ENCODE data around the gene BCAP31. TPM values are rescaled to one million over a fixed set of nuclear protein-coding genes. Genes with fewer than 3 reads are reported as not detected.
"Not testable (repeated sequence)": the region's sequence is repeated elsewhere in the genome, so short reads cannot be mapped to it uniquely, and the experiment has no call there.

Gene BCAP31
- total RNA-seq, 2 experiments from 2014 or later, result 140 to 141 TPM

GRCh38 chrX:153745067-153745433 lies 20.9 kb upstream of the BCAP31 start:
- ATAC-seq (ENCODE audit: low read depth); H3K36me3 Mint-ChIP-seq; H3K9me3 Mint-ChIP-seq; H3K4me1 Mint-ChIP-seq; DNase-seq; H3K4me3 Mint-ChIP-seq; H3K27ac Mint-ChIP-seq; POLR2A ChIA-PET: not testable (repeated sequence)
- peaks cover 12% of the 10 kb centered on the region for H3K27me3 Mint-ChIP-seq

- Mint-ChIP-seq H3K4me3 (no peak overlapping the region), H3K4me1 (peaks cover 12% of the 10 kb centered on the region), H3K9me3 (no peaks in the 10 kb centered on the region), H3K27me3 (peaks cover 9% of the 10 kb centered on the region), H3K27ac (no peak overlapping the region), H3K36me3 (peaks cover 3% of the 10 kb centered on the region)
- POLR2A ChIA-PET, result no interaction called here
- ATAC-seq (ENCODE audit: low read depth) (no peak), DNase-seq (no peak)
These were observed 20.3 kb upstream of the BCAP31 start for GRCh38 chrX:153744210-153745066.

DNA sequence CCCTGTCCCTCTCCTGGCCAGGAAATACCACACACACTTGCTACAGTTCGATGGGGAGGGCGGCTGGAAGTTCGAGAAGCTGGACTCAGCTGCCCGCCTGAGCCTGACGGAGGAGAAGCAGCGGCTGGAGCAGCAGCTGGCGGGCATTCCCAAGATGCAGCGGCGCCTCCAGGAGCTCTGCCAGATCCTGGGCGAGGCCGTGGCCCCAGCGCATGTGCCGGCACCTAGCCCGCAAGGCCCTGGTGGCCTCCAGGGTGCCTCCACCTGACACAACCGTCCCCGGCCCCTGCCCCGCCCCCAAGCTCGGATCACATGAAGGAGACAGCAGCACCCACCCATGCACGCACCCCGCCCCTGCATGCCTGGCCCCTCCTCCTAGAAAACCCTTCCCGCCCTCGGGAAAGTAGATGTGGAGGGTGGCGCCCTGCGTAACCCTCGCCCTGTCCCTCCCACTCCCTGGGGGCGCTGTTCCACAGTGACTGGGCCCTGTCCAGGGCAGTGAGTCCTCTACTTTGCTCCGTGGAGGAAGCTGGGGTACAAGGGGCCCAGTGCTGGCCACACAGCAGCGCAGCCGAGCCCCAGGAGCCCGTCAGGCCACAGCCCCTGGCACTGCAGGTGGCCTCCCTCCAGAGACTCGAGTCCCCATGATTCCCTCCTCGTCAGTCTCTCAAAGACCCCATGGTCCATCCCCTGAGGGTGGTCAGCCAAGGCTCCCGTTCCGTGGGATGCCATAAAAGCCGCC lies 19.5 kb upstream of the BCAP31 start:
- DNase-seq; POLR2A ChIA-PET; H3K27me3 Mint-ChIP-seq; H3K4me3 Mint-ChIP-seq; H3K36me3 Mint-ChIP-seq; H3K9me3 Mint-ChIP-seq; ATAC-seq (ENCODE audit: low read depth); H3K27ac Mint-ChIP-seq: not testable (repeated sequence)
- H3K4me1 Mint-ChIP-seq, result peaks cover 13% of the 10 kb centered on the region

- H3K36me3 Mint-ChIP-seq; H3K27ac Mint-ChIP-seq; DNase-seq; POLR2A ChIA-PET; ATAC-seq (ENCODE audit: low read depth); H3K27me3 Mint-ChIP-seq; H3K4me3 Mint-ChIP-seq; H3K9me3 Mint-ChIP-seq: not testable (repeated sequence)
- H3K4me1 Mint-ChIP-seq, result peaks cover 13% of the 10 kb centered on the region
These were observed 18.7 kb upstream of the BCAP31 start for GRCh38 chrX:153742796-153743467.

DNA sequence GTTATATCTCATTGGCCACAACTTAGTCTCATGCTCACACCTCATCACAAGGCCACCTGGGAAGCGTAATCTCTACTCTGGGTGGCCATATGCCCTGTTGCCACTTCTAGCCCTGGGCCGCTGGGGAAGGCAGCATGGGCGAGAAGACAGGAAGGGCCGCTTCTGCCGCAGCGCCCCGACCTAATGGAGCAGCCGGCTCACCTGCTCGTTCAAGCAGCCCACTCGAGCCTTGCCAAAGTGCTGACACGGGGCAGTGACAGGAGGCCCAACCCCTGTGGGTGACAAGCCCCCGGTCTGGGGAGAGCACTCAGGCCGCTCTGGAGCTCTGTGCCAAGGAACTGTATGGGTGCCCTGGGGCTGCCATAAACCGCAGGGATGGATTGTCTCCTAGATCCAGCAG lies 17.9 kb upstream of the BCAP31 start:
- H3K4me1 Mint-ChIP-seq, result peaks cover 13% of the 10 kb centered on the region
- ATAC-seq (ENCODE audit: low read depth); H3K36me3 Mint-ChIP-seq; POLR2A ChIA-PET; H3K4me3 Mint-ChIP-seq; H3K27ac Mint-ChIP-seq; H3K9me3 Mint-ChIP-seq; H3K27me3 Mint-ChIP-seq; DNase-seq: not testable (repeated sequence)

- no peak for ATAC-seq (ENCODE audit: low read depth)
These were observed 17.3 kb upstream of the BCAP31 start for GRCh38 chrX:153741446-153741845.

GRCh38 chrX:153740631-153741222 lies 16.5 kb upstream of the BCAP31 start:
- Mint-ChIP-seq H3K27ac (peak overlapping the region; percentile 90), H3K4me3 (peak overlapping the region; percentile 76), H3K36me3 (peaks cover 4% of the 10 kb centered on the region), H3K4me1 (peaks cover 13% of the 10 kb centered on the region), H3K9me3 (no peaks in the 10 kb centered on the region), H3K27me3 (peaks cover 3% of the 10 kb centered on the region)
- no peak for DNase-seq
- POLR2A ChIA-PET, result interaction anchor here (1.9 kb wide), 1 partner anchor 14 kb away, joined by 13 read pairs; no protein-coding TSS in a partner anchor
- ATAC-seq (ENCODE audit: low read depth), result peak; percentile 6

More at GRCh38 chrX:153741446-153741845, 17.3 kb upstream of the BCAP31 start:
- Mint-ChIP-seq H3K27ac (peak overlapping the region; percentile 90), H3K27me3 (peaks cover 7% of the 10 kb centered on the region), H3K4me3 (peak overlapping the region; percentile 65), H3K4me1 (peaks cover 13% of the 10 kb centered on the region), H3K9me3 (no peaks in the 10 kb centered on the region), H3K36me3 (peaks cover 4% of the 10 kb centered on the region)
- DNase-seq, result no peak
- POLR2A ChIA-PET, result no interaction called here

DNA sequence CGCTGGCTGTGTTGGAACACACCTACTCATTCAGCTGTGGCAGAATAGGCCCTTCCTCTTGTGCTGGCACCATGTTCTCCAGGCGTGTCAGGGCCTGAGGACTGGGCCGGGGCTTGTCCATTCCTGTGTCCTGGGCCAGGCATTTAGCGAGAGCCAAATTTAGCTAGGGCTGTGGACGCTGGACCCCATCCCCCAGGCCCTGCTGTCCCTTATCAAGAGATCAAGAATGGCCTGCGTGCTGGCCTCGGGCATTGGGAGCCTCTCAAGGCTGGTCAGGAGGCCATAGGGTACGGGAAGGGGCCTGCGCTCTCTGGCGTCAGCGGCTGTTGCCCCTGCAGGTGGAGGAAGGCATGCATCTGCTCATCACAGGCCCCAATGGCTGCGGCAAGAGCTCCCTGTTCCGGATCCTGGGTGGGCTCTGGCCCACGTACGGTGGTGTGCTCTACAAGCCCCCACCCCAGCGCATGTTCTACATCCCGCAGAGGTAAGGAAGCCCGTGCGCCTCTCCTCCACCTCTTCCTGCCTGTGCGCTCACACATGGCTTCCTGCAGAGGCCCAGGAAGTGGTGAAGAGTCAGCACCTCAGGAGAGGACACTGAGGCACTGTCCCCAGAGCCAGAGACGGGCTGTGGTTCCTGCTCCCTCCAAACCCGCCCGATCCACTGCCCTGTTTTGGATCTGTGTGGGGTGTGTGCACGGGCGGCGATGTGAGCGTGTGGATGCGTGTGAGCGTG lies 15.7 kb upstream of the BCAP31 start:
- DNase-seq (peak; percentile 46), ATAC-seq (ENCODE audit: low read depth) (peak; percentile 94)
- Mint-ChIP-seq H3K9me3 (no peaks in the 10 kb centered on the region), H3K27ac (peak overlapping the region; percentile 90), H3K4me3 (peak overlapping the region; percentile 76), H3K27me3 (peaks cover 2% of the 10 kb centered on the region), H3K36me3 (peaks cover 11% of the 10 kb centered on the region), H3K4me1 (peaks cover 21% of the 10 kb centered on the region)
- POLR2A ChIA-PET, result interaction anchor here (1.9 kb wide), 1 partner anchor 13 kb away, joined by 13 read pairs; no protein-coding TSS in a partner anchor

DNA sequence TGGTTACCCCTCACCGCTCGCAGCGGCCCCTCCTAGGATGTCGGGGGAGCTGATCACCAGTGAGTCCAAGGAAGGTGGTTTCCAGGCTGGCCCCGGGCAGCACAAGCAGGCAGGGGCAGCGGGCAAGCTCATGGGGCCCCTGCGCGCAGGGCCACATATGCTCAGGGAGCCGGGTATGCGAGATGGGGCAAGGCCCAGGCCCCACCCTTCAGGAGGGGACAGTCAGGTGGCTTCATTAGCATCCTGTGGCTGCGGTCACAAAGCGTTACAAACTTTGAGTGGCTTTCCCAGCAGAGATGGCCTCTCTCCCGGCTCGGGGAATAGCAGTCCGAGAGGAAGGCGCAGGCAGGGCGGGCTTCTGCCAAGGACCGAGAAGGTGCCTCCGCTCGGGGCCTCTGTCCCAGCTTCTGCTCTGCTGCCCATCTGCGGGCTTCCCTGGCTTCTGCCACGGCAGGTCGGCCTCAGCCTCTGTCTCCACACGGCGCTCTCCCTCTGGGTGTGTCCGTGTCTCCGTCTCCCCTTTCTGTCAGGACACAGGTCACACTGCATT lies 13.9 kb upstream of the BCAP31 start:
- Mint-ChIP-seq H3K27ac (no peak overlapping the region), H3K27me3 (no peaks in the 10 kb centered on the region), H3K4me1 (peaks cover 21% of the 10 kb centered on the region), H3K36me3 (peaks cover 15% of the 10 kb centered on the region), H3K9me3 (no peaks in the 10 kb centered on the region), H3K4me3 (no peak overlapping the region)
- ATAC-seq (ENCODE audit: low read depth) (no peak), DNase-seq (no peak)
- POLR2A ChIA-PET, result no interaction called here

DNA sequence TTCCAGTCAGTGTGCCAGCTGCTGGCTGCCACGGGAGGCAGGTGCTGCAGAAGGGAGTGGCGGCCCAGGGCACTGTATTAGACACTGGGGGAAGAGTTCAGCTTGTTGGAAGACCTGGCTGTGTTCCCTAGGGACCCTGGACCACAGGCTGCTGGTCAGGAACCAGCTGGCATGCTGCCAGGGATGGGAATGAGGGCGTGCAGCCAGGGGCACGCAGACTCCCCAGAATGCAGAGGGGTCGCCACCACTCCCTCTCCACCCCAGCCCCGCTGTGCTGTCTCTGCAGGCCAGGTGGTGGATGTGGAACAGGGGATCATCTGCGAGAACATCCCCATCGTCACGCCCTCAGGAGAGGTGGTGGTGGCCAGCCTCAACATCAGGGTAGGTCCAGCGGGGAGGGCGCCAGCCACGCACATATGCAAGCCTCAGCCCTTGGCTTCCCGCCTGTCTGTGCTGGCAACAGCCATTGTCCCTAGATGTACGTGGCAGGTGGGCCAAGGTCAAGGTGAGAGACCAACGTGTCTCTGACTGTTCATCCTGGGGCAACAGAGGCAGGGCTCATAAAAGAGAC lies 12.8 kb upstream of the BCAP31 start:
- Mint-ChIP-seq H3K27me3 (no peaks in the 10 kb centered on the region), H3K9me3 (no peaks in the 10 kb centered on the region), H3K4me1 (peaks cover 21% of the 10 kb centered on the region), H3K36me3 (peaks cover 19% of the 10 kb centered on the region), H3K4me3 (no peak overlapping the region), H3K27ac (no peak overlapping the region)
- DNase-seq, result no peak
- no peak for ATAC-seq (ENCODE audit: low read depth)
- POLR2A ChIA-PET, result no interaction called here

DNA sequence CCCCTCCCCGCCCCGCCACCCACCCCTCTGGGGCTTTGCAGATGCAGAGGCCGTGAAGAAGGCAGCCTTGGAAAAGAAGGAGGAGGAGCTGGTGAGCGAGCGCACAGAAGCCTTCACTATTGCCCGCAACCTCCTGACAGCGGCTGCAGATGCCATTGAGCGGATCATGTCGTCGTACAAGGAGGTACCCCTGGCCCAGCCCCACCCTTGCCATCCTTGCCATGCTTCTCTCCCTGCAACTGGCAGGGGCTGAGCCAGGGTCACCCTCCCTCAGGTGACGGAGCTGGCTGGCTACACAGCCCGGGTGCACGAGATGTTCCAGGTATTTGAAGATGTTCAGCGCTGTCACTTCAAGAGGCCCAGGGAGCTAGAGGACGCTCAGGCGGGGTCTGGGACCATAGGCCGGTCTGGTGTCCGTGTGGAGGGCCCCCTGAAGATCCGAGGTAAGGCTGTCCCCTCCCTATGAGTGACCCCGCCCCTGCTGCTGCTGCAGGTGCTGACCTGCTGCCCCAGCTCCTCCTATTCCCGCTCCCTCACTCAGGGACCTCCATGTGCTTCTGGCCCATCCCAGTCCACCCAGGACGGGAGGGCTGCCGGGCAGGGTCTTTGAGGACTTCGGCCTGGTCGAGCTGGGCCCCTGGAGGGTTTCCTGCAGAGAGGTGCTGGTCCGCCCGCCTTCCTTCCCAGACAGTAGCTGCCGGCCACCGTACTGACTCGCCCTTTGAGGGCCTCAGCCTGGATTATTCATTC lies 12.1 kb upstream of the BCAP31 start:
- H3K4me1 Mint-ChIP-seq, result peaks cover 26% of the 10 kb centered on the region
- no peaks in the 10 kb centered on the region for H3K9me3 Mint-ChIP-seq
- no peak overlapping the region for H3K27ac Mint-ChIP-seq
- no peaks in the 10 kb centered on the region for H3K27me3 Mint-ChIP-seq
- no peak for DNase-seq
- peaks cover 25% of the 10 kb centered on the region for H3K36me3 Mint-ChIP-seq
- H3K4me3 Mint-ChIP-seq, result no peak overlapping the region
- no peak for ATAC-seq (ENCODE audit: low read depth)
- POLR2A ChIA-PET, result interaction anchor here (0.5 kb wide), 1 partner anchor 256 kb away, joined by 4 read pairs; no protein-coding TSS in a partner anchor
